GM19468 (cell line): Measurements from ENCODE around the gene SPACA6.

Source experiments
- ATAC-seq: cut with Tn5 transposase; IDR thresholded peaks from one replicate; pipeline ENCODE4 v1.9.1; 2021; ENCODE audit warnings: mild to moderate bottlenecking, moderate library complexity, moderate number of reproducible peaks; ENCODE audit not compliant: unreplicated experiment; ENCODE audit errors: extremely low read depth

The SPACA6 gene

GRCh38 chr19:51688671-51689571 is 4.2 kb upstream of the SPACA6 start:
- no peak for ATAC-seq

- no peak for ATAC-seq
Observed at GRCh38 chr19:51689751-51690453, 3.2 kb upstream of the SPACA6 start.

GRCh38 chr19:51690454-51691073 is 2.6 kb upstream of the SPACA6 start:
- ATAC-seq: no peak

- no peak for ATAC-seq
Observed at GRCh38 chr19:51691074-51691583, 2.0 kb upstream of the SPACA6 start.

GRCh38 chr19:51691584-51692428 is 1.3 kb upstream of the SPACA6 start:
- no peak for ATAC-seq

GRCh38 chr19:51692468-51692867 is 662 bp upstream of the SPACA6 start:
- ATAC-seq: no peak

- no peak for ATAC-seq
Observed at GRCh38 chr19:51693819-51694218, 689 bp downstream of the SPACA6 start.

- ATAC-seq: no peak
Observed at GRCh38 chr19:51694318-51695085, 1.4 kb downstream of the SPACA6 start.

- ATAC-seq: no peak
Observed at GRCh38 chr19:51695088-51695487, 2.0 kb downstream of the SPACA6 start.

- ATAC-seq: no peak
Observed at GRCh38 chr19:51695702-51696315, 2.7 kb downstream of the SPACA6 start.

GRCh38 chr19:51696606-51697005 is 3.5 kb downstream of the SPACA6 start:
- no peak for ATAC-seq

GRCh38 chr19:51697169-51697776 is 4.1 kb downstream of the SPACA6 start:
- ATAC-seq: no peak

GRCh38 chr19:51698296-51698695 is 5.2 kb downstream of the SPACA6 start:
- ATAC-seq: no peak

- no peak for ATAC-seq
Observed at GRCh38 chr19:51699170-51699569, 6.0 kb downstream of the SPACA6 start.

- ATAC-seq: no peak
Observed at GRCh38 chr19:51701468-51702100, 8.5 kb downstream of the SPACA6 start.

GRCh38 chr19:51702103-51702824 is 9.1 kb downstream of the SPACA6 start:
- no peak for ATAC-seq

- no peak for ATAC-seq
Observed at GRCh38 chr19:51702825-51703574, 9.9 kb downstream of the SPACA6 start.
